Loucy (cell line): ENCODE results near the gene ERAP2.

Source experiments
- H2AFZ ChIP-seq: fragments of 200-600 bp; sonication (generic); 2 replicates; pipeline ENCODE4 v1.6.0; 2016; ENCODE audit warnings: antibody characterized with exemption, mild to moderate bottlenecking, low read length, moderate library complexity
- H3F3A ChIP-seq: fragments of 200-600 bp; 2 replicates; pipeline ENCODE4 v1.6.0; 2016; ENCODE audit warnings: antibody characterized with exemption, low read depth, mild to moderate bottlenecking
- H3K27me3 ChIP-seq: fragments of 200-600 bp; sonication (generic); 2 replicates; pipeline ENCODE4 v1.6.1; 2014; ENCODE audit warnings: low read length, mild to moderate bottlenecking; ENCODE audit not compliant: insufficient read depth, poor library complexity, severe bottlenecking
- H3K36me3 ChIP-seq: fragments of 200-600 bp; sonication (generic); 2 replicates; pipeline ENCODE4 v1.6.1; 2016; ENCODE audit warnings: low read length; ENCODE audit not compliant: insufficient read depth
- H3K4me1 ChIP-seq: fragments of 200-600 bp; sonication (generic); 2 replicates; pipeline ENCODE4 v1.5.1; 2014; ENCODE audit warnings: low read length, mild to moderate bottlenecking; ENCODE audit not compliant: insufficient read depth, poor library complexity, severe bottlenecking
- H3K4me2 ChIP-seq: fragments of 200-600 bp; sonication (generic); 2 replicates; pipeline ENCODE4 v1.6.0; 2014; ENCODE audit warnings: antibody characterized with exemption, low read length, low read depth, mild to moderate bottlenecking; ENCODE audit not compliant: poor library complexity, severe bottlenecking
- H3K4me3 ChIP-seq: fragments of 200-600 bp; sonication (generic); 2 replicates; pipeline ENCODE4 v1.5.1; 2014; ENCODE audit warnings: low read length, mild to moderate bottlenecking, mixed read lengths; ENCODE audit not compliant: poor library complexity, severe bottlenecking
- H3K79me2 ChIP-seq: fragments of 200-600 bp; sonication (generic); 2 replicates; pipeline ENCODE4 v1.6.1; 2014; ENCODE audit warnings: low read length; ENCODE audit not compliant: insufficient read depth
- H3K9ac ChIP-seq: fragments of 200-600 bp; sonication (generic); 2 replicates; pipeline ENCODE4 v1.6.0; 2014; ENCODE audit warnings: mild to moderate bottlenecking, low read depth, low read length, moderate library complexity; ENCODE audit not compliant: poor library complexity, severe bottlenecking
- H3K9me2 ChIP-seq: fragments of 200-600 bp; sonication (generic); replicated peaks from 2 replicates; pipeline ENCODE4 v1.6.1; 2016; ENCODE audit warnings: low read depth, low read length, mixed read lengths
- H3K9me3 ChIP-seq: fragments of 200-600 bp; sonication (generic); 2 replicates; pipeline ENCODE4 v1.6.1; 2014; ENCODE audit warnings: mild to moderate bottlenecking, antibody characterized with exemption, low read length, low read depth; ENCODE audit not compliant: insufficient read depth
- H4K20me1 ChIP-seq: fragments of 200-600 bp; sonication (generic); 2 replicates; pipeline ENCODE4 v1.6.0; 2014; ENCODE audit warnings: antibody characterized with exemption, low read length, mild to moderate bottlenecking; ENCODE audit not compliant: insufficient read depth, poor library complexity, severe bottlenecking
- CTCF ChIP-seq: fragments of 200-600 bp; sonication (generic); conservative IDR thresholded peaks from 2 replicates; pipeline ENCODE4 v1.5.1; 2014; ENCODE audit warnings: mild to moderate bottlenecking, antibody characterized with exemption, low read length
- EZH2phosphoT487 ChIP-seq: fragments of 200-600 bp; IDR thresholded peaks from 2 replicates; pipeline ENCODE4 v1.6.1; 2018; ENCODE audit warnings: antibody characterized with exemption, mild to moderate bottlenecking, moderate library complexity, borderline replicate concordance

Gene ERAP2

GRCh38 chr5:96884995-96885394 is 8.7 kb downstream of the ERAP2 start:
- Histone ChIP-seq H3K9me2 (no peaks in the 10 kb centered on the region), H3K36me3 (no peaks in the 10 kb centered on the region), H3K4me1 (peaks cover 55% of the 10 kb centered on the region), H3K9me3 (no peaks in the 10 kb centered on the region), H3K4me3 (no peak overlapping the region), H3K9ac (no peak overlapping the region), H2AFZ (no peak overlapping the region), H3K27me3 (no peaks in the 10 kb centered on the region), H3F3A (no peaks in the 10 kb centered on the region), H3K4me2 (peak overlapping the region; percentile 15), H4K20me1 (no peaks in the 10 kb centered on the region), H3K79me2 (peaks cover 19% of the 10 kb centered on the region)
- TF ChIP-seq EZH2phosphoT487 (no peak), CTCF (no peak)

GRCh38 chr5:96885518-96886338 is 9.4 kb downstream of the ERAP2 start:
- Histone ChIP-seq H3K9me2 (no peaks in the 10 kb centered on the region), H4K20me1 (no peaks in the 10 kb centered on the region), H3K36me3 (no peaks in the 10 kb centered on the region), H3K9ac (no peak overlapping the region), H3K4me1 (peaks cover 48% of the 10 kb centered on the region), H3K4me2 (peak overlapping the region; percentile 15), H3F3A (no peaks in the 10 kb centered on the region), H3K27me3 (no peaks in the 10 kb centered on the region), H3K4me3 (peak overlapping the region; percentile 3), H2AFZ (no peak overlapping the region), H3K79me2 (peaks cover 16% of the 10 kb centered on the region; the same call in 1 of the 2 replicates), H3K9me3 (no peaks in the 10 kb centered on the region)
- TF ChIP-seq EZH2phosphoT487, result no peak
- no peak for TF ChIP-seq CTCF

GRCh38 chr5:96893342-96893741 is 17.0 kb downstream of the ERAP2 start:
- no peak overlapping the region for H3K9ac ChIP-seq
- H3K4me1 ChIP-seq, result peaks cover 26% of the 10 kb centered on the region
- H3K79me2 ChIP-seq, result no peaks in the 10 kb centered on the region
- H3K9me2 ChIP-seq, result no peaks in the 10 kb centered on the region
- H4K20me1 ChIP-seq, result no peaks in the 10 kb centered on the region
- TF ChIP-seq CTCF (no peak), EZH2phosphoT487 (no peak)
- H3K27me3 ChIP-seq, result no peaks in the 10 kb centered on the region
- H3K36me3 ChIP-seq, result no peaks in the 10 kb centered on the region
- H3K4me2 ChIP-seq, result no peak overlapping the region
- H2AFZ ChIP-seq, result no peak overlapping the region
- no peaks in the 10 kb centered on the region for H3F3A ChIP-seq
- H3K4me3 ChIP-seq, result no peak overlapping the region
- no peaks in the 10 kb centered on the region for H3K9me3 ChIP-seq
